Measurements from ENCODE around the gene MFNG.

DNA sequence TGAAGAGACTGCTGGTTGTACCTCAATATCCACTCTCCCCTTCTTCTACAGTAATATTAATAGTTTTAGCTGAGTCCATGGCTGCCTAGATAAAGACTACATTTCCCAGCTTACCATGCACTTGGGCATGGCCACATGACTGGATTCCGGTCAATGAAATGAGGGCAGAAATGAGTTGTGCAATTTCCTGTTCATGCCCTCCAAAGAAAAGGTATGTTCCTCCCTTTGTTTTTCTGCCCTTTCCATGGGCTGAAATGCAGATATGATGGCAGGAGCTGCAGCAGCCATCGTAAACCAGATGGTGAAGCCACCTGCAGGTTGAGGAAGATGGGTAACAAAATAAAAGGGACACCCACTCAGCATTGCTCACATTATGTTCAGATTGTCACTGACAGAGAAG lies 43.6 kb downstream of the MFNG start:
- TF ChIP-seq, protein P1, sequence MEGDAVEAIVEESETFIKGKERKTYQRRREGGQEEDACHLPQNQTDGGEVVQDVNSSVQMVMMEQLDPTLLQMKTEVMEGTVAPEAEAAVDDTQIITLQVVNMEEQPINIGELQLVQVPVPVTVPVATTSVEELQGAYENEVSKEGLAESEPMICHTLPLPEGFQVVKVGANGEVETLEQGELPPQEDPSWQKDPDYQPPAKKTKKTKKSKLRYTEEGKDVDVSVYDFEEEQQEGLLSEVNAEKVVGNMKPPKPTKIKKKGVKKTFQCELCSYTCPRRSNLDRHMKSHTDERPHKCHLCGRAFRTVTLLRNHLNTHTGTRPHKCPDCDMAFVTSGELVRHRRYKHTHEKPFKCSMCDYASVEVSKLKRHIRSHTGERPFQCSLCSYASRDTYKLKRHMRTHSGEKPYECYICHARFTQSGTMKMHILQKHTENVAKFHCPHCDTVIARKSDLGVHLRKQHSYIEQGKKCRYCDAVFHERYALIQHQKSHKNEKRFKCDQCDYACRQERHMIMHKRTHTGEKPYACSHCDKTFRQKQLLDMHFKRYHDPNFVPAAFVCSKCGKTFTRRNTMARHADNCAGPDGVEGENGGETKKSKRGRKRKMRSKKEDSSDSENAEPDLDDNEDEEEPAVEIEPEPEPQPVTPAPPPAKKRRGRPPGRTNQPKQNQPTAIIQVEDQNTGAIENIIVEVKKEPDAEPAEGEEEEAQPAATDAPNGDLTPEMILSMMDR (IDR thresholded peaks at IDR 0.05) = no peak
- TF ChIP-seq POLR2A (IDR thresholded peaks at IDR 0.05) (no peak), EP300 (IDR thresholded peaks at IDR 0.05) (no peak), POLR2AphosphoS5 (IDR thresholded peaks at IDR 0.05) (no peak)

All from upper lobe of left lung (tissue), 4 donors.